Keratinocyte (primary cell): ENCODE measurements around the gene MTHFD1L.

Experiments
- CTCF ChIP-seq, 3 experiments: IDR thresholded peaks in 1 of 3; conservative IDR thresholded peaks in 1 of 3; optimal IDR thresholded peaks in 1 of 3; 2 replicates in 2 of 3; 3 replicates in 1 of 3; pipeline versions ENCODE3 to v1.5.1; 2011; ENCODE audit warnings: low read length in 3 of 3, mild to moderate bottlenecking in 3 of 3, moderate library complexity in 2 of 3, control low read depth in 1 of 3, inconsistent platforms in 1 of 3; ENCODE audit not compliant: insufficient read depth in 2 of 3; ENCODE audit errors: extremely low read depth in 1 of 3
- EZH2 ChIP-seq: IDR thresholded peaks from one replicate; pipeline ENCODE4 v1.6.1; 2012; ENCODE audit warnings: inconsistent platforms, mild to moderate bottlenecking, low read length, moderate library complexity

- TF ChIP-seq CTCF (optimal IDR thresholded peaks at IDR 0.05 in 1 of 3, IDR thresholded peaks at IDR 0.05 in 1 of 3, conservative IDR thresholded peaks at IDR 0.05 in 1 of 3; ENCODE audit: extremely low read depth in 1 of 3, insufficient read depth in 2 of 3, low read length in 3 of 3), result no peak
- TF ChIP-seq EZH2, result no peak
Observed at GRCh38 chr6:151056230-151056907, 190.9 kb downstream of the MTHFD1L start.
